K562 (cell line): ENCODE results near the gene PRKCB. TPM values are rescaled to one million over a fixed set of nuclear protein-coding genes. Genes with fewer than 3 reads are reported as not detected.

Experiments
- ATAC-seq: fragments of 200-7000 bp; cut with Tn5 transposase; 3 replicates; pipeline ENCODE4 v1.9.1; 2020; ENCODE audit warnings: moderate library complexity
- BruUV-seq: library from RNA; stranded (reverse); fragments of 400-500 nt; replicated peaks from 2 replicates; lab custom pipeline; 2021; lab: Mats Ljungman, UMichigan
- CTCF ChIA-PET: fragments of 300-600 bp; formaldehyde crosslinking; extraction: SDS; loops from one replicate; lab custom pipeline; 2021; ENCODE audit warnings: low intra/inter-chr PET ratio; lab: Yijun Ruan, JAX
- POLR2A ChIA-PET: fragments of 300-600, 350-650 bp; sonication (Branson Sonifier 250); formaldehyde crosslinking; extraction: SDS; loops from one replicate; lab custom pipeline; 2021; ENCODE audit warnings: antibody characterized with exemption, inconsistent platforms; lab: Yijun Ruan, JAX
- DNase-seq, 4 experiments: peaks; one replicate each; pipeline versions ENCODE4 v3.0.0 to v3.0.0-alpha.2; 2011 to 2018; ENCODE audit warnings: low spot score in 3 of 4, mixed read lengths in 3 of 4; ENCODE audit errors: extremely low read depth in 1 of 4
- FAIRE-seq: peaks from 2 replicates; lab custom pipeline; 2011; peaks lifted over from hg19 to GRCh38; lab: Jason Lieb, UNC
- H2AFZ ChIP-seq: 2 replicates; pipeline ENCODE4 v1.6.0; 2011; ENCODE audit warnings: low read depth, low read length, control low read depth, inconsistent platforms
- H3K27ac ChIP-seq: fragments of 200-600 bp; 3 replicates; pipeline ENCODE4 v1.8.0; 2011; ENCODE audit warnings: low read depth, mild to moderate bottlenecking, control low read depth, inconsistent platforms, low read length, moderate library complexity, mixed read lengths; ENCODE audit errors: extremely low read depth
- H3K27me3 ChIP-seq, 2 experiments: fragments of 300-600 bp in 1 of 2; 2 replicates in 1 of 2; 3 replicates in 1 of 2; pipeline versions ENCODE4 v1.6.0 to v1.8.0; 2011; ENCODE audit warnings: inconsistent platforms in 2 of 2, low read length in 2 of 2, mild to moderate bottlenecking in 1 of 2, mixed read lengths in 1 of 2, moderate library complexity in 1 of 2; ENCODE audit not compliant: control insufficient read depth in 2 of 2, insufficient read depth in 2 of 2
- H3K36me3 ChIP-seq: fragments of 300-600 bp; 3 replicates; pipeline ENCODE4 v1.8.0; 2011; ENCODE audit warnings: mild to moderate bottlenecking, low read length, inconsistent platforms; ENCODE audit not compliant: control insufficient read depth, insufficient read depth
- H3K4me1 ChIP-seq, 2 experiments: fragments of 200-600 bp in 1 of 2; replicated peaks in 1 of 2; 2 replicates in 1 of 2; 3 replicates in 1 of 2; pipeline versions ENCODE4 v1.5.1 to v1.8.0; 2011; ENCODE audit warnings: inconsistent platforms in 2 of 2, low read length in 2 of 2, mild to moderate bottlenecking in 1 of 2, mixed read lengths in 1 of 2, moderate library complexity in 1 of 2; ENCODE audit not compliant: control insufficient read depth in 2 of 2, insufficient read depth in 2 of 2
- H3K4me2 ChIP-seq: 2 replicates; pipeline ENCODE4 v1.6.1; 2011; ENCODE audit warnings: low read length, control low read depth, inconsistent platforms, mixed read lengths; ENCODE audit not compliant: insufficient read depth
- H3K4me3 ChIP-seq: fragments of 200-600 bp; sonication (generic), shearing (Covaris generic); 2 replicates; pipeline ENCODE4 v1.5.1; 2016; ENCODE audit warnings: control low read depth, inconsistent platforms
- H3K79me2 ChIP-seq: fragments of 200-600 bp; 3 replicates; pipeline ENCODE4 v1.8.0; 2011; ENCODE audit warnings: low read length, inconsistent platforms; ENCODE audit not compliant: control insufficient read depth, insufficient read depth
- H3K9ac ChIP-seq, 2 experiments: 2 replicates each; pipeline versions ENCODE4 v1.6.0 to v1.6.1; 2011; ENCODE audit warnings: low read depth in 2 of 2, low read length in 2 of 2, control low read depth in 1 of 2, inconsistent platforms in 1 of 2, mild to moderate bottlenecking in 1 of 2, mixed read lengths in 1 of 2; ENCODE audit not compliant: insufficient read depth in 1 of 2
- H3K9me1 ChIP-seq: one replicate; pipeline ENCODE4 v1.6.0; 2011; ENCODE audit warnings: inconsistent platforms, mild to moderate bottlenecking, low read length, moderate library complexity; ENCODE audit not compliant: control insufficient read depth, insufficient read depth
- H3K9me3 ChIP-seq: replicated peaks from 2 replicates; pipeline ENCODE4 v1.5.1; 2011; ENCODE audit warnings: low read depth, low read length, inconsistent platforms; ENCODE audit not compliant: control insufficient read depth, insufficient read depth
- H4K20me1 ChIP-seq: replicated peaks from 2 replicates; pipeline ENCODE4 v1.6.1; 2011; ENCODE audit warnings: low read length, inconsistent platforms, mixed read lengths; ENCODE audit not compliant: control insufficient read depth, insufficient read depth
- ATF4 ChIP-seq: fragments of 450-650 bp; formaldehyde crosslinking; IDR thresholded peaks from 2 replicates; pipeline ENCODE4 v1.4.0; 2022; ENCODE audit warnings: mild to moderate bottlenecking, moderate library complexity
- BRD9 ChIP-seq: fragments of 450-650 bp; IDR thresholded peaks from 2 replicates; pipeline ENCODE4 v1.6.1; 2018; ENCODE audit warnings: low read depth; ENCODE audit not compliant: partially characterized antibody
- CHCHD3 ChIP-seq: fragments of 250-450 bp; sonication (Bioruptor Pico); IDR thresholded peaks from 2 replicates; pipeline ENCODE4 v2.1.2; 2022; ENCODE audit warnings: mild to moderate bottlenecking
- CREB3L1 ChIP-seq: fragments of 450-650 bp; IDR thresholded peaks from 2 replicates; pipeline ENCODE4 v1.6.1; 2014; ENCODE audit warnings: low read depth, mild to moderate bottlenecking, moderate library complexity, borderline replicate concordance
- GATA2 ChIP-seq: sonication (generic); formaldehyde crosslinking; IDR thresholded peaks from 2 replicates; pipeline ENCODE4 v1.4.0; 2020; ENCODE audit warnings: mild to moderate bottlenecking, missing genetic modification reagents
- HIVEP1 ChIP-seq: fragments of 250-450 bp; sonication (Bioruptor Pico); IDR thresholded peaks from 2 replicates; pipeline ENCODE4 v1.4.0; 2020; ENCODE audit warnings: mild to moderate bottlenecking
- IRF1 ChIP-seq: sonication (generic); formaldehyde crosslinking; IDR thresholded peaks from 2 replicates; pipeline ENCODE4 v1.8.0; 2022; ENCODE audit warnings: missing genetic modification reagents, mild to moderate bottlenecking, borderline replicate concordance
- KAT8 ChIP-seq: fragments of 450-650 bp; IDR thresholded peaks from 2 replicates; pipeline ENCODE4 v1.6.1; 2016; ENCODE audit warnings: low read depth, mild to moderate bottlenecking
- MECOM ChIP-seq: fragments of 250-450 bp; sonication (Bioruptor Pico); IDR thresholded peaks from 2 replicates; pipeline ENCODE4 v1.8.0; 2022; ENCODE audit warnings: inconsistent platforms
- MITF ChIP-seq: IDR thresholded peaks from 2 replicates; pipeline ENCODE4 v1.6.1; 2014; ENCODE audit warnings: antibody characterized with exemption
- NRF1 ChIP-seq, 2 experiments: fragments of 450-650 bp; IDR thresholded peaks in 1 of 2; conservative IDR thresholded peaks in 1 of 2; 2 replicates each; pipeline ENCODE4 v1.6.1; 2014; ENCODE audit warnings: mild to moderate bottlenecking in 2 of 2
- RBM22 ChIP-seq: fragments of 200-400 bp; formaldehyde crosslinking; IDR thresholded peaks from 2 replicates; pipeline ENCODE4 v1.6.1; 2018; ENCODE audit warnings: low read length, low read depth; ENCODE audit not compliant: poor library complexity, severe bottlenecking
- RBM34 ChIP-seq: fragments of 200-400 bp; formaldehyde crosslinking; IDR thresholded peaks from 2 replicates; pipeline ENCODE4 v1.6.1; 2018; ENCODE audit warnings: low read length, borderline replicate concordance; ENCODE audit not compliant: insufficient read depth
- RBM39 ChIP-seq: fragments of 200-400 bp; formaldehyde crosslinking; optimal IDR thresholded peaks from 2 replicates; pipeline ENCODE3; 2018; ENCODE audit warnings: low read depth, low read length
- RFX5 ChIP-seq: IDR thresholded peaks from 2 replicates; pipeline ENCODE4 v1.6.1; 2011; ENCODE audit warnings: low read depth, mild to moderate bottlenecking, improper control_type of control experiment, low read length
- SUPT5H ChIP-seq: fragments of 450-650 bp; IDR thresholded peaks from 2 replicates; pipeline ENCODE4 v1.6.1; 2016
- TAL1 ChIP-seq: fragments of 450-650 bp; IDR thresholded peaks from 2 replicates; pipeline ENCODE4 v1.6.1; 2016; ENCODE audit warnings: mild to moderate bottlenecking
- ZNF551 ChIP-seq: fragments of 250-450 bp; sonication (Bioruptor Pico); IDR thresholded peaks from 2 replicates; pipeline ENCODE4 v1.5.0; 2021; ENCODE audit warnings: mild to moderate bottlenecking, moderate library complexity
- ZNF644 ChIP-seq: fragments of 200-800 bp; sonication (Bioruptor generic); IDR thresholded peaks from 2 replicates; pipeline ENCODE4 v1.6.1; 2016; ENCODE audit warnings: low read depth, missing genetic modification characterization, missing compliant biosample characterization
- ZNF668 ChIP-seq: fragments of 250-450 bp; sonication (Bioruptor Pico); IDR thresholded peaks from 2 replicates; pipeline ENCODE4 v1.8.0; 2022; ENCODE audit warnings: mild to moderate bottlenecking, inconsistent platforms
- WGBS: fragments of 100-300 bp; shearing (Covaris generic); methylation state at CpG from one replicate; pipeline ENCODE4 v1.1.6; 2016; ENCODE audit warnings: low coverage, mixed read lengths; ENCODE audit not compliant: insufficient coverage; ENCODE audit errors: missing lambda C conversion rate; 5-methylcytosine and 5-hydroxymethylcytosine counted together
- in situ Hi-C: fragments of 300-500 bp; cut with MboI; formaldehyde crosslinking; loops from 4 replicates; pipeline ENCODE4 v1.15.0; 2018; ENCODE audit warnings: inconsistent platforms, mixed read lengths
- intact Hi-C: fragments of 100-400 bp; cut with micrococcal nuclease; formaldehyde crosslinking; loops from 2 replicates; pipeline ENCODE4 v1.14.2; 2022
- polyA plus RNA-seq, 8 experiments: library from polyadenylated mRNA; depleted of rRNA in 4 of 8; stranded (reverse) in 5 of 8; unstranded in 3 of 8; fragments of >200 nt; fragmentation: Nextera tagmentation in 2 of 8; fragmentation: Illumina TruSeq in 1 of 8; extraction: Ambion mirVana in 2 of 8; extraction: Trizol in 1 of 8; gene quantifications; 2 replicates each; pipeline versions ENCODE4 v1.2.1 to v1.2.3, GENCODE V29; 2011 to 2014; ENCODE audit warnings: inconsistent platforms in 1 of 8, missing spikeins in 1 of 8
- total RNA-seq, 7 experiments: library from RNA; depleted of rRNA in 6 of 7; stranded (reverse); fragments of >200 nt in 6 of 7; fragmentation: Illumina TruSeq in 2 of 7; extraction: Trizol in 2 of 7; gene quantifications; 2 replicates each; pipeline versions ENCODE4 v1.2.1 to v1.2.3, GENCODE V29; 2011 to 2021; ENCODE audit warnings: low replicate concordance in 1 of 7

PRKCB gene
- total and polyA plus RNA-seq, 9 of the 15 experiments (the other 6 are each of a cell fraction or from before 2014, with no cell fraction given), result 49.9 to 276 (median 148) TPM

- peak overlapping the region; percentile 87 for H3K4me3 ChIP-seq
- CTCF ChIA-PET, result interaction anchor here (0.9 to 2.3 kb wide), 2 partner anchors 100 to 174 kb away, joined by 3 to 9 read pairs; no protein-coding TSS in a partner anchor
- H2AFZ ChIP-seq, result peak overlapping the region; percentile 54; the same call in 1 of the 2 replicates
- H3K79me2 ChIP-seq, result peaks cover 55% of the 10 kb centered on the region
- H3K9me1 ChIP-seq, result peaks cover 12% of the 10 kb centered on the region
- WGBS, result under 1% methylated on average over 40 of the region's 45 CpGs
- intact Hi-C loops (loop anchor here (2.0 to 5.0 kb wide), 2 partner anchors 33 to 66 kb away; no protein-coding TSS in a partner anchor), in situ Hi-C loops (no loop called here)
- peak; percentile 39 for ATAC-seq
- H4K20me1 ChIP-seq, result peaks cover 31% of the 10 kb centered on the region; the same call in 1 of the 2 replicates
- no peaks in the 10 kb centered on the region for H3K9me3 ChIP-seq
- FAIRE-seq, result no peak
- H3K27me3 ChIP-seq, result no peaks in the 10 kb centered on the region
- peak overlapping the region; percentile 64 for H3K27ac ChIP-seq
- BruUV-seq, result no TSS peak
- H3K36me3 ChIP-seq, result peaks cover 36% of the 10 kb centered on the region; the same call in 2 of the 3 replicates
- POLR2A ChIA-PET, result interaction anchor here (0.6 to 1.0 kb wide), 3 partner anchors 15 to 174 kb away, joined by 3 to 5 read pairs (median 4); no protein-coding TSS in a partner anchor
- peak overlapping the region; percentile 97; the same call in 1 of the 2 replicates for H3K4me2 ChIP-seq
- peaks cover 34 to 54% of the 10 kb centered on the region in 2 experiments for H3K4me1 ChIP-seq
- H3K9ac ChIP-seq, result peak overlapping the region; percentile 69 to 91
- DNase-seq, result peak in 1 of 4 experiments; percentile 34
- TF ChIP-seq TAL1 (no peak), HIVEP1 (CRISPR knock-in tag) (no peak), ZNF644 (tag) (no peak), ZNF668 (CRISPR knock-in tag) (no peak), ATF4 (no peak), IRF1 (CRISPR knock-in tag) (no peak), RFX5 (no peak), BRD9 (no peak), MITF (no peak), RBM34 (no peak), CREB3L1 (no peak), SUPT5H (no peak), CHCHD3 (CRISPR knock-in tag) (no peak), RBM39 (no peak), NRF1 (conservative IDR thresholded peaks at IDR 0.05 in 1 of 2, IDR thresholded peaks at IDR 0.05 in 1 of 2) (no peak), MECOM (no peak), KAT8 (no peak), GATA2 (CRISPR knock-in tag) (no peak), RBM22 (no peak), ZNF551 (CRISPR knock-in tag) (no peak)
Observed at GRCh38 chr16:23836078-23836403, 258 bp downstream of the PRKCB start.
